TTC549 (cell line): ENCODE measurements around the gene TNFRSF12A.
"Not testable (repeated sequence)": the region's sequence is repeated elsewhere in the genome, so short reads cannot be mapped to it uniquely, and the experiment has no call there.

ENCODE experiments used
- FAIRE-seq: peaks from 2 replicates; lab custom pipeline; 2012; peaks lifted over from hg19 to GRCh38; lab: Jason Lieb, UNC

TNFRSF12A gene

GRCh38 chr16:3065742-3066439, 45.7 kb downstream of the TNFRSF12A start:
- FAIRE-seq, result no peak

GRCh38 chr16:3066440-3066748, 46.2 kb downstream of the TNFRSF12A start:
- FAIRE-seq, result no peak

GRCh38 chr16:3068487-3068886, 48.3 kb downstream of the TNFRSF12A start:
- FAIRE-seq, result no peak

- FAIRE-seq, result not testable (repeated sequence)
These were observed 49.0 kb downstream of the TNFRSF12A start for GRCh38 chr16:3069146-3069545.

- FAIRE-seq, result no peak
These were observed 50.5 kb downstream of the TNFRSF12A start for GRCh38 chr16:3070608-3071111.

- FAIRE-seq, result no peak
These were observed 51.5 kb downstream of the TNFRSF12A start for GRCh38 chr16:3071655-3072054.
